GM21390 (cell line): Measurements from ENCODE around the gene C10orf67.

Experiments used
- ATAC-seq: cut with Tn5 transposase; IDR thresholded peaks from one replicate; pipeline ENCODE4 v1.9.1; 2021; ENCODE audit not compliant: unreplicated experiment

The C10orf67 gene

GRCh38 chr10:23199768-23200511 is 144.7 kb downstream of the C10orf67 start:
- no peak for ATAC-seq

- ATAC-seq = no peak
Observed at GRCh38 chr10:23198940-23199767, 145.4 kb downstream of the C10orf67 start.

- no peak for ATAC-seq
Observed at GRCh38 chr10:23198610-23198939, 146.0 kb downstream of the C10orf67 start.

GRCh38 chr10:23197416-23197861 is 147.2 kb downstream of the C10orf67 start:
- no peak for ATAC-seq

GRCh38 chr10:23196915-23197314 is 147.7 kb downstream of the C10orf67 start:
- ATAC-seq = no peak

GRCh38 chr10:23195846-23196600 is 148.6 kb downstream of the C10orf67 start:
- no peak for ATAC-seq

- ATAC-seq = no peak
Observed at GRCh38 chr10:23194966-23195845, 149.4 kb downstream of the C10orf67 start.

GRCh38 chr10:23194471-23194965 is 150.1 kb downstream of the C10orf67 start:
- no peak for ATAC-seq

GRCh38 chr10:23193435-23194074 is 151.0 kb downstream of the C10orf67 start:
- no peak for ATAC-seq

GRCh38 chr10:23192712-23193434 is 151.7 kb downstream of the C10orf67 start:
- no peak for ATAC-seq

- ATAC-seq = no peak
Observed at GRCh38 chr10:23191764-23192711, 152.6 kb downstream of the C10orf67 start, which contains the start of gene PTF1A. TSS of gene PTF1A (plus strand) at chr10:23192312. CDS start at chr10:23192531, 219 bp downstream.

- no peak for ATAC-seq
Observed at GRCh38 chr10:23190872-23191763, 153.5 kb downstream of the C10orf67 start.

GRCh38 chr10:23189024-23189423 is 155.6 kb downstream of the C10orf67 start:
- ATAC-seq = no peak

GRCh38 chr10:23187155-23187554 is 157.4 kb downstream of the C10orf67 start:
- ATAC-seq = no peak

- no peak for ATAC-seq
Observed at GRCh38 chr10:23186697-23187096, 157.9 kb downstream of the C10orf67 start.

- ATAC-seq = no peak
Observed at GRCh38 chr10:23186178-23186577, 158.4 kb downstream of the C10orf67 start.

- ATAC-seq = no peak
Observed at GRCh38 chr10:23174977-23175512, 169.6 kb downstream of the C10orf67 start.
